ENCODE data around the gene PNMA8C. TPM values are rescaled to one million over a fixed set of nuclear protein-coding genes. Genes with fewer than 3 reads are reported as not detected.
"Not testable (repeated sequence)": the region's sequence is repeated elsewhere in the genome, so short reads cannot be mapped to it uniquely, and the experiment has no call there.

PNMA8C gene
- total RNA-seq, 1 experiment from 2014 or later: 0.14 TPM

- DNase-seq: no peak
- Histone ChIP-seq H3K4me3 (ENCODE audit: insufficient read depth, low read depth, low read length) (no peak overlapping the region), H3K36me3 (replicated peaks; ENCODE audit: control insufficient read depth, insufficient read depth, low read length) (peaks cover 24% of the 10 kb centered on the region), H3K27me3 (ENCODE audit: control insufficient read depth, insufficient read depth, low read length) (no peaks in the 10 kb centered on the region)
These were observed 46.9 kb downstream of the PNMA8C start for GRCh38 chr19:46381756-46382345.

GRCh38 chr19:46381346-46381745, 47.4 kb downstream of the PNMA8C start:
- DNase-seq: no peak
- no peaks in the 10 kb centered on the region for H3K27me3 ChIP-seq (ENCODE audit: control insufficient read depth, insufficient read depth, low read length)
- H3K4me3 ChIP-seq (ENCODE audit: insufficient read depth, low read depth, low read length): no peak overlapping the region
- H3K36me3 ChIP-seq (replicated peaks; ENCODE audit: control insufficient read depth, insufficient read depth, low read length): peaks cover 28% of the 10 kb centered on the region

GRCh38 chr19:46380690-46381089, 48.0 kb downstream of the PNMA8C start:
- Histone ChIP-seq H3K27me3 (ENCODE audit: control insufficient read depth, insufficient read depth, low read length) (no peaks in the 10 kb centered on the region), H3K4me3 (ENCODE audit: insufficient read depth, low read depth, low read length) (no peak overlapping the region), H3K36me3 (replicated peaks; ENCODE audit: control insufficient read depth, insufficient read depth, low read length) (peaks cover 30% of the 10 kb centered on the region)
- DNase-seq: no peak

- Histone ChIP-seq H3K36me3 (replicated peaks; ENCODE audit: control insufficient read depth, insufficient read depth, low read length) (peaks cover 19% of the 10 kb centered on the region), H3K4me3 (ENCODE audit: insufficient read depth, low read depth, low read length) (no peak overlapping the region), H3K27me3 (ENCODE audit: control insufficient read depth, insufficient read depth, low read length) (no peaks in the 10 kb centered on the region)
- DNase-seq: no peak
These were observed 50.5 kb downstream of the PNMA8C start for GRCh38 chr19:46378268-46378667.

- H3K4me3 ChIP-seq (ENCODE audit: insufficient read depth, low read depth, low read length): no peak overlapping the region
- no peak for DNase-seq
- peaks cover 14% of the 10 kb centered on the region for H3K36me3 ChIP-seq (replicated peaks; ENCODE audit: control insufficient read depth, insufficient read depth, low read length)
- no peaks in the 10 kb centered on the region for H3K27me3 ChIP-seq (ENCODE audit: control insufficient read depth, insufficient read depth, low read length)
These were observed 52.2 kb downstream of the PNMA8C start for GRCh38 chr19:46376241-46377153.

- not testable (repeated sequence) for H3K27me3 ChIP-seq (ENCODE audit: control insufficient read depth, insufficient read depth, low read length); DNase-seq; H3K4me3 ChIP-seq (ENCODE audit: insufficient read depth, low read depth, low read length)
- H3K36me3 ChIP-seq (replicated peaks; ENCODE audit: control insufficient read depth, insufficient read depth, low read length): peaks cover 14% of the 10 kb centered on the region
These were observed 53.2 kb downstream of the PNMA8C start for GRCh38 chr19:46375476-46376067.

Other genes with a start within 250 kb of the PNMA8C start
- gene IGFL1, start 199.2 kb downstream of the PNMA8C start, total RNA-seq (2014; rRNA removed; shearing (Covaris generic)): not detected in 2 replicates
- gene HIF3A, start 131.9 kb downstream of the PNMA8C start, total RNA-seq (2014; rRNA removed; shearing (Covaris generic)): 13.2 and 18.0 TPM in 2 replicates
- 85.4 and 92.8 TPM in 2 replicates for gene PPP5C, start 81.8 kb downstream of the PNMA8C start, total RNA-seq (2014; rRNA removed; shearing (Covaris generic))
- gene CCDC8, start 15.4 kb downstream of the PNMA8C start, total RNA-seq (2014; rRNA removed; shearing (Covaris generic)): 39.6 and 44.3 TPM in 2 replicates
- gene PNMA8A, start 42.6 kb upstream of the PNMA8C start, total RNA-seq (2014; rRNA removed; shearing (Covaris generic)): 17.4 and 23.9 TPM in 2 replicates
- gene PNMA8B, start 66.9 kb upstream of the PNMA8C start, total RNA-seq (2014; rRNA removed; shearing (Covaris generic)): 2.8 and 3.3 TPM in 2 replicates
- gene CALM3, start 172.4 kb upstream of the PNMA8C start, total RNA-seq (2014; rRNA removed; shearing (Covaris generic)): 162 and 202 TPM in 2 replicates
- 0.14 and 0.18 TPM in 2 replicates for gene PTGIR, start 196.2 kb upstream of the PNMA8C start, total RNA-seq (2014; rRNA removed; shearing (Covaris generic))
- not detected in 2 replicates for gene GNG8, start 207.3 kb upstream of the PNMA8C start, total RNA-seq (2014; rRNA removed; shearing (Covaris generic))
- 0.37 and 0.55 TPM in 2 replicates for gene DACT3, start 232.2 kb upstream of the PNMA8C start, total RNA-seq (2014; rRNA removed; shearing (Covaris generic))

All from H7 (cell line).